DND-41 (cell line): Measurements from ENCODE around the gene GHRL.

Source experiments
- ATAC-seq: fragments of 200-7000 bp; cut with Tn5 transposase; 3 replicates; pipeline ENCODE4 v1.9.1; 2021; ENCODE audit warnings: low read depth; ENCODE audit not compliant: insufficient read depth
- DNase-seq: peaks from one replicate; pipeline ENCODE4 v3.0.0-alpha.2; 2020
- H2AFZ ChIP-seq: 2 replicates; pipeline ENCODE4 v1.6.0; 2012; ENCODE audit warnings: low read depth, low read length
- H3K27ac ChIP-seq: 2 replicates; pipeline ENCODE4 v1.5.1; 2012; ENCODE audit warnings: low read length, inconsistent platforms
- H3K27me3 ChIP-seq: fragments of 200-600 bp; sonication (generic); 2 replicates; pipeline ENCODE4 v1.6.0; 2012; ENCODE audit warnings: low read length, mild to moderate bottlenecking, inconsistent platforms; ENCODE audit not compliant: insufficient read depth, poor library complexity
- H3K36me3 ChIP-seq: 2 replicates; pipeline ENCODE4 v1.5.1; 2012; ENCODE audit warnings: low read length, inconsistent platforms; ENCODE audit not compliant: insufficient read depth
- H3K4me1 ChIP-seq: 2 replicates; pipeline ENCODE4 v1.5.1; 2012; ENCODE audit warnings: mild to moderate bottlenecking, low read length; ENCODE audit not compliant: insufficient read depth
- H3K4me2 ChIP-seq: 2 replicates; pipeline ENCODE4 v1.6.0; 2012; ENCODE audit warnings: mild to moderate bottlenecking, moderate library complexity, low read length, inconsistent platforms; ENCODE audit not compliant: insufficient read depth
- H3K4me3 ChIP-seq, 2 experiments: fragments of 200-600 bp in 1 of 2; shearing (Covaris generic) in 1 of 2; 2 replicates each; pipeline ENCODE4 v1.5.1; 2012 to 2016; ENCODE audit warnings: inconsistent platforms in 2 of 2, low read length in 2 of 2, mild to moderate bottlenecking in 2 of 2, low read depth in 1 of 2, moderate library complexity in 1 of 2
- H3K79me2 ChIP-seq: 2 replicates; pipeline ENCODE4 v1.6.0; 2012; ENCODE audit warnings: low read length, inconsistent platforms; ENCODE audit not compliant: insufficient read depth
- H3K9ac ChIP-seq: 2 replicates; pipeline ENCODE4 v1.6.0; 2012; ENCODE audit warnings: low read depth, mild to moderate bottlenecking, inconsistent platforms, low read length, moderate library complexity
- H3K9me3 ChIP-seq: 2 replicates; pipeline ENCODE4 v1.5.1; 2012; ENCODE audit warnings: low read length, moderate library complexity, mild to moderate bottlenecking, inconsistent platforms; ENCODE audit not compliant: insufficient read depth, severe bottlenecking
- H4K20me1 ChIP-seq: 2 replicates; pipeline ENCODE4 v1.6.0; 2012; ENCODE audit warnings: low read length; ENCODE audit not compliant: insufficient read depth
- CTCF ChIP-seq: IDR thresholded peaks from 2 replicates; pipeline ENCODE4 v1.5.1; 2012; ENCODE audit warnings: borderline replicate concordance, low read length, moderate library complexity, mild to moderate bottlenecking; ENCODE audit not compliant: poor library complexity, severe bottlenecking; ENCODE audit errors: extremely low read depth
- EZH2 ChIP-seq: IDR thresholded peaks from 3 replicates; pipeline ENCODE4 v1.6.1; 2012; ENCODE audit warnings: borderline replicate concordance, low read depth, mild to moderate bottlenecking, moderate library complexity, low read length, inconsistent platforms; ENCODE audit not compliant: severe bottlenecking

The GHRL gene

DNA sequence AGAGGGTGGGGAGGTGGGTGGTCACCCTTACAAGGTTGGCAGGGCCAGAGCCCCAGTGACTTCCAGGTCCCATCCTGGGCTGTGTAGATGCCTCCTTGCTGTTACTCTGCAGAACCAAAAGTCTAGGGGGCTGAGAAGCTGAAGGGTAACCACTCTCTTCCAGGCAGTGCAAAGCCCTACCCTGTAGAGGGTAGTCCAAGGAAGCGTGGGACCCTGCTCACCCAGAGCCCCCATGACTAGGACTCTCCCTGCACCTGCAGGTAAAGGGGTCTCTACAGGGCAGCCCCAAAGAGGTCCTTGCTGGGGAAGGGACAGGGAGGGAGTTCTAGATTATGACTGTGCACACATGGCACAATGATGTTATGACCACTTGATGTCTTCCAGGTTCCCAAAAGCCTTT lies 14.2 kb downstream of the GHRL start:
- Histone ChIP-seq H3K27me3 (no peaks in the 10 kb centered on the region), H3K79me2 (peaks cover 46% of the 10 kb centered on the region), H3K9me3 (no peaks in the 10 kb centered on the region), H3K36me3 (peaks cover 92% of the 10 kb centered on the region), H3K4me1 (no peaks in the 10 kb centered on the region), H4K20me1 (peaks cover 43% of the 10 kb centered on the region), H3K9ac (no peak overlapping the region), H2AFZ (no peak overlapping the region), H3K27ac (no peak overlapping the region), H3K4me2 (no peak overlapping the region), H3K4me3 (no peak overlapping the region)
- TF ChIP-seq CTCF (no peak), EZH2 (no peak)
- DNase-seq (no peak), ATAC-seq (no peak)

- no peak overlapping the region for H3K4me3 ChIP-seq
- H3K4me1 ChIP-seq: no peaks in the 10 kb centered on the region
- no peak overlapping the region for H2AFZ ChIP-seq
- H3K36me3 ChIP-seq: peaks cover 93% of the 10 kb centered on the region
- H3K9me3 ChIP-seq: no peaks in the 10 kb centered on the region
- peaks cover 52% of the 10 kb centered on the region for H4K20me1 ChIP-seq
- no peak overlapping the region for H3K27ac ChIP-seq
- TF ChIP-seq CTCF (no peak), EZH2 (no peak)
- no peak overlapping the region for H3K9ac ChIP-seq
- no peak overlapping the region for H3K4me2 ChIP-seq
- peaks cover 59% of the 10 kb centered on the region for H3K79me2 ChIP-seq
- no peak for DNase-seq
- no peaks in the 10 kb centered on the region for H3K27me3 ChIP-seq
- no peak for ATAC-seq
These were observed 15.6 kb downstream of the GHRL start for GRCh38 chr3:10277115-10277625.

- ATAC-seq (no peak), DNase-seq (no peak)
- Histone ChIP-seq H2AFZ (no peak overlapping the region), H3K4me2 (no peak overlapping the region), H3K4me1 (no peaks in the 10 kb centered on the region), H3K27ac (no peak overlapping the region), H3K27me3 (no peaks in the 10 kb centered on the region), H3K4me3 (no peak overlapping the region), H3K36me3 (peaks cover 95% of the 10 kb centered on the region), H3K9ac (no peak overlapping the region), H4K20me1 (peaks cover 64% of the 10 kb centered on the region), H3K9me3 (no peaks in the 10 kb centered on the region), H3K79me2 (peaks cover 85% of the 10 kb centered on the region)
- TF ChIP-seq EZH2 (no peak), CTCF (no peak)
These were observed 18.1 kb downstream of the GHRL start for GRCh38 chr3:10274601-10275000.
